ENCODE results near the gene STMND1. TPM values are rescaled to one million over a fixed set of nuclear protein-coding genes. Genes with fewer than 3 reads are reported as not detected.

The STMND1 gene
- total and polyA plus RNA-seq, 4 donors = 0.05 TPM; not detected in 3

- H3K36me3 ChIP-seq (ENCODE audit: control insufficient read depth in 4 of 4, insufficient read depth in 3 of 4, low read depth in 1 of 4, low read length in 3 of 4) = no peaks in the 10 kb centered on the region
- no peaks in the 10 kb centered on the region for H3K9me3 ChIP-seq (ENCODE audit: control insufficient read depth in 4 of 4, low read length in 3 of 4)
- no peak overlapping the region for H3K27ac ChIP-seq (ENCODE audit: low read depth in 1 of 2, low read length in 2 of 2)
- H3K4me3 ChIP-seq (ENCODE audit: low read depth in 1 of 3, low read length in 3 of 3) = no peak overlapping the region
- H3K27me3 ChIP-seq (ENCODE audit: control insufficient read depth in 4 of 4, insufficient read depth in 4 of 4, low read length in 3 of 4) = no peaks in the 10 kb centered on the region
- WGBS = 93% methylated on average over 3 of the region's 3 CpGs
- no peaks in the 10 kb centered on the region for H3K4me1 ChIP-seq (ENCODE audit: control insufficient read depth in 4 of 4, insufficient read depth in 4 of 4, low read length in 3 of 4)
- TF ChIP-seq JUND (IDR thresholded peaks at IDR 0.05) (no peak), ZBTB33 (IDR thresholded peaks at IDR 0.05) (no peak), SP1 (IDR thresholded peaks at IDR 0.05) (no peak), RAD21 (IDR thresholded peaks at IDR 0.05) (no peak), EGR1 (IDR thresholded peaks at IDR 0.05; ENCODE audit: low read depth in 2 of 2) (no peak), MAX (IDR thresholded peaks at IDR 0.05) (no peak), TAF1 (conservative IDR thresholded peaks at IDR 0.05) (no peak), HNF4A (conservative IDR thresholded peaks at IDR 0.05) (no peak), RXRA (IDR thresholded peaks at IDR 0.05) (no peak), CTCF (IDR thresholded peaks at IDR 0.05; ENCODE audit: low read depth, low read length, missing input control) (no peak), HNF4G (IDR thresholded peaks at IDR 0.05) (no peak), GABPA (IDR thresholded peaks at IDR 0.05 in 1 of 2, conservative IDR thresholded peaks at IDR 0.05 in 1 of 2) (no peak), FOXA2 (IDR thresholded peaks at IDR 0.05) (no peak), YY1 (IDR thresholded peaks at IDR 0.05) (no peak), REST (IDR thresholded peaks at IDR 0.05) (no peak), NR2F2 (IDR thresholded peaks at IDR 0.05) (no peak)
- TF ChIP-seq, protein P1, sequence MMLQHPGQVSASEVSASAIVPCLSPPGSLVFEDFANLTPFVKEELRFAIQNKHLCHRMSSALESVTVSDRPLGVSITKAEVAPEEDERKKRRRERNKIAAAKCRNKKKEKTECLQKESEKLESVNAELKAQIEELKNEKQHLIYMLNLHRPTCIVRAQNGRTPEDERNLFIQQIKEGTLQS (IDR thresholded peaks at IDR 0.05) = no peak
- DNase-seq (ENCODE audit: low spot score) = no peak
- no peak overlapping the region for H3K9ac ChIP-seq (ENCODE audit: low read depth in 1 of 2, low read length in 2 of 2)
Observed at GRCh38 chr6:17059850-17060249, 42.0 kb upstream of the STMND1 start.

DNA sequence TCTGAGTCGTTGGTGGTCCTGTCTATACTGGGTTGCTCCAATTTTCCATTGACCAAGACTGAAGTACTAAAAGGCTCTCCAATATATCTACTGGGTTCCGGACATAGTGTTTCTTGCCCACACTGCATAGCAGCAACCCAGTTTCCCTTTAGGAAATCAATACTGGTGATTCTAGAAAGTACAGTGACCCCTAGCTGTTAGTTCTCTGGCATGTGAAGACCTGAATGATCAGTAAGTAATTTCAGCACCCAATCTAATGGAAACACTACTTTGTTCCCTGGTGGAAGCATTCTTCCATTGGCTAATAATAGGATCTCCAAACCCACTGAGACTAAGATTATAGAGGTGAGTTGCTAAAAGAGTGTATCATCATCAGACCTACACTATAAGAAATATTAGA lies 40.8 kb upstream of the STMND1 start:
- TF ChIP-seq HNF4A (conservative IDR thresholded peaks at IDR 0.05) = peak in 1 of 2 donors; percentile 40
- TF ChIP-seq CTCF (IDR thresholded peaks at IDR 0.05; ENCODE audit: low read depth, low read length, missing input control) = peak; percentile 13
- TF ChIP-seq RXRA (IDR thresholded peaks at IDR 0.05) = peak; percentile 25 to 61
- peak; percentile 96 for TF ChIP-seq REST (IDR thresholded peaks at IDR 0.05)
- TF ChIP-seq HNF4G (IDR thresholded peaks at IDR 0.05) = no peak
- peak; percentile 53 to 62 for TF ChIP-seq RAD21 (IDR thresholded peaks at IDR 0.05)
- TF ChIP-seq JUND (IDR thresholded peaks at IDR 0.05) = no peak
- Histone ChIP-seq H3K27me3 (ENCODE audit: control insufficient read depth in 4 of 4, insufficient read depth in 4 of 4, low read length in 3 of 4) (no peaks in the 10 kb centered on the region), H3K4me1 (ENCODE audit: control insufficient read depth in 4 of 4, insufficient read depth in 4 of 4, low read length in 3 of 4) (no peaks in the 10 kb centered on the region), H3K9ac (ENCODE audit: low read depth in 1 of 2, low read length in 2 of 2) (no peak overlapping the region), H3K36me3 (ENCODE audit: control insufficient read depth in 4 of 4, insufficient read depth in 3 of 4, low read depth in 1 of 4, low read length in 3 of 4) (no peaks in the 10 kb centered on the region), H3K4me3 (ENCODE audit: low read depth in 1 of 3, low read length in 3 of 3) (no peak overlapping the region), H3K27ac (ENCODE audit: low read depth in 1 of 2, low read length in 2 of 2) (no peak overlapping the region), H3K9me3 (ENCODE audit: control insufficient read depth in 4 of 4, low read length in 3 of 4) (no peaks in the 10 kb centered on the region)
- no peak for DNase-seq (ENCODE audit: low spot score)
- WGBS = 51% methylated on average over 2 of the region's 2 CpGs
